HS-27A (cell line): ENCODE data around the gene ZFTA.
"Not testable (repeated sequence)": the region's sequence is repeated elsewhere in the genome, so short reads cannot be mapped to it uniquely, and the experiment has no call there.

ENCODE experiments used
- DNase-seq: peaks from one replicate; pipeline ENCODE4 v3.0.0-alpha.2; 2012; ENCODE audit warnings: low read depth, missing footprints

ZFTA gene

DNA sequence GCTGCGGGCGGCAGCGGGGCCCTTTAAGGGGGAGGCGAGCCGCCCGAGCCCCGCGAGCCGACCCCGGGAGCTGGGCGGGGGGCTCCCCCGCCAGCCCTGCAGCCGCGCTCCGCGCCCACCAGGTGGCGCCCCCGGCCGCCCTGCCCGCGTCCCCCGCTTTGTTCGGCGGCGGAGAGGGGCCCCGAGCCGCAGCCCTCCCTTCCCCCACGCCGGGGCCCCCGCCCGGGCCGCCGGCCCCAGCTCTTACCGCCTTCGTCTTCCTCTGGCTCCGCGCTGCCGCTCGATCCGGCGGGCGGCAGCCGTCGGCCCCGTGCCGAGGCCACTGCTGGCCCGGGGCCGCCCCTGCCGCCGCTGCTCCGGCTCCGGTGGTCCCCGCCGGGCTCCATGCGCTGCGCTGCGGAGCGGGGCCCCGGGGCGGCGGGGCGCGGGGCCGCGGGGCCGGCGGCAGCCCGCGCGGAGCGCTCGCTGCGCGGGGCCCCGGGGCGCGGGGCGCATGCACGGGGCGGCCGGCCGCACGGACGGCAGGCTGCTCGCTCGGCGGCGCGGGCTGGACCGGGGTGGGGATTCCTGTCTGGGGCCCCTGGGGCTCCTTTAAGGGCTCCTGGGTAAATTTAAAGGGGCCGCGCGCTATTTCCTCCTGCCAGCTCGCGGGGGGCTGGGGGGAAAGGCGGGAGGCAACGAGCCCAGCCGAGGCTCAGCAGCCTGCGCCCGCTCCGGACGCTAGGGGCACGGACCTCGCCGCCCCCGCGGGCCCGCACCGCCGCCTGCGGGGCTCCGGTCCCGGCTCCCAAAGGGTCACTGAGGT lies at the start of gene ZFTA:
Gene ZFTA (minus strand): TSS at position 539 of the 805 bp plus-strand sequence. CDS start 153 bp downstream, at position 386.
- peak; percentile 35 for DNase-seq

DNA sequence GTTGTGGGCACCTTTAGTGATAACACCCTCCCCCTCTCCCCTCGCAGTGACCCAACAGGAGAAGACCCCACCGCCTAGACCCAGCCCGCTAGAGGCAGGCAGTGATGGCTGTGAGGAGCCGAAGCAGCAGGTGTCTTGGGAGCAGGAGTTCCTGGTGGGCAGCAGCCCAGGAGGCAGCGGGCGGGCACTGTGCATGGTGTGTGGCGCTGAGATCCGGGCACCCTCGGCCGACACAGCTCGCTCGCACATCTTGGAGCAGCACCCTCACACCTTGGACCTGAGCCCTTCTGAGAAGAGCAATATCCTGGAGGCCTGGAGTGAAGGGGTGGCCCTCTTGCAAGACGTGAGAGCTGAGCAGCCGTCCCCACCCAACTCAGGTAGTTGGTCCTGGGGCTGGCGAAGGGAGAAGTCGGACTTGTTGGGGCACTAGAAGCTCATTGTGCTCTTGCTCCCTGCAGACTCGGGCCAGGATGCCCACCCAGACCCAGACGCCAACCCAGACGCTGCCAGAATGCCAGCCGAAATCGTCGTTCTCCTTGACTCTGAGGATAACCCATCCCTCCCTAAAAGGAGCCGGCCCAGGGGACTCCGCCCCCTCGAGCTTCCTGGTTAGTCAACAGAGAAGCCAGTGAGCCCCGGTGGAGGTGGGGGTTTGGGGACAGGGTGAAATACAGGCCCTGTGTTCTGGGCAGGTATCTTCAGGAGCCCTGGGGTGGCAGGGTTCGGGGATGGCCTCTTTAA lies 49.4 kb upstream of the ZFTA start:
- no peak for DNase-seq

DNA sequence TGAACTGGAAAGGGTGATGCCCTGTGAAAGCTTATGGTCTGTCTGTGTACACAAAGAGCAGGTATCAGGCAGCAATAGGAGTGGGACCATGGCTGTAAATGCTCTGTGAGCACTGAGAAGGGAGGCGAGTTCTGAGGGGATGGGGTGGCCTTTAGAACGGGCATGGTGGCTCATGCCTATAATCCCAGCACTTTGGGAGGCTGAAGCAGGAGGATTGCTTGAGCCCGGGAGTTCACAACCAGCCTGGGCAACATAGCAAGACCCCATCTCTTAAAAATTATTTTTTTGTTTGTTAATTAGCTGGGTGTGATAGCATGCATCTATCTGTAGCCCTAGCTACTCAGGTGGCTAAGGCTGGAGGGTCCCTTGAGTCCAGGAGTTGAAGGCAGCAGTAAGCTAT lies 48.2 kb upstream of the ZFTA start:
- no peak for DNase-seq

DNA sequence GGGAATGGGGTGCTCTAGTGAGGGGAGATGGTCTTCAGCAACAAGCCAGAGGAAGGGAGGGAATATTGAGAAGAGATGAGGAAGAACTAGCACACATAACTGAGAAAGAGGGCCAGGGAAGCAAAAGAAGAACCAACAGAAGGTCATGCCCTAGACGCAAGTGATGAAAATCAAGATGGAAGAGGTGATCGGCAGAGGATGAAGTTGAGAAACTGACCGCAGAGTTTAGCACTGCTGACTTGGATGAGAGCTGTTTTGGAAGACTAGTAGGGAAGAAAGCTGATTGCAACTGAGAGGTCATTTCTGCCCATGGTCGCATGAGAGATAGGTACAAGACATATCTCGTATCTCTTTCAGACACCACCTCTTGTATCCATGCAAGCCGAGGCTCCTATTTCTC lies 47.6 kb upstream of the ZFTA start:
- DNase-seq: no peak

DNA sequence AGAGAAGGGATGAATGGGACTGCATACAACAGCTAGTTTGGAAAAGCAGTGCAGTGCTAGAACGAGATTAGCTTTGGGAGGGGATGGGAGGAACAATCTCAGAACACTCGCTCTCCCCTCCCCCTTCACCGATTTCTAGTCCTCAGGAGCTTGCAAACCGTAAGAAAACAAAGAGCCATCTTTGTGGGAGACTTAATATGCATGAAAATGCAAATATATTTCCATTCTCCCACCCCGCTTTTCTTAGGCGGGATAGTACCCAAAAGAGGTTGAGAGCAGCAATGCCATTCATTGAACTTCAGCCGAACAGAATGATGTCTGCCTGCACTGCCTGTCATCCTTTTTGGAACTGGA lies 45.8 kb upstream of the ZFTA start:
- DNase-seq: no peak

DNA sequence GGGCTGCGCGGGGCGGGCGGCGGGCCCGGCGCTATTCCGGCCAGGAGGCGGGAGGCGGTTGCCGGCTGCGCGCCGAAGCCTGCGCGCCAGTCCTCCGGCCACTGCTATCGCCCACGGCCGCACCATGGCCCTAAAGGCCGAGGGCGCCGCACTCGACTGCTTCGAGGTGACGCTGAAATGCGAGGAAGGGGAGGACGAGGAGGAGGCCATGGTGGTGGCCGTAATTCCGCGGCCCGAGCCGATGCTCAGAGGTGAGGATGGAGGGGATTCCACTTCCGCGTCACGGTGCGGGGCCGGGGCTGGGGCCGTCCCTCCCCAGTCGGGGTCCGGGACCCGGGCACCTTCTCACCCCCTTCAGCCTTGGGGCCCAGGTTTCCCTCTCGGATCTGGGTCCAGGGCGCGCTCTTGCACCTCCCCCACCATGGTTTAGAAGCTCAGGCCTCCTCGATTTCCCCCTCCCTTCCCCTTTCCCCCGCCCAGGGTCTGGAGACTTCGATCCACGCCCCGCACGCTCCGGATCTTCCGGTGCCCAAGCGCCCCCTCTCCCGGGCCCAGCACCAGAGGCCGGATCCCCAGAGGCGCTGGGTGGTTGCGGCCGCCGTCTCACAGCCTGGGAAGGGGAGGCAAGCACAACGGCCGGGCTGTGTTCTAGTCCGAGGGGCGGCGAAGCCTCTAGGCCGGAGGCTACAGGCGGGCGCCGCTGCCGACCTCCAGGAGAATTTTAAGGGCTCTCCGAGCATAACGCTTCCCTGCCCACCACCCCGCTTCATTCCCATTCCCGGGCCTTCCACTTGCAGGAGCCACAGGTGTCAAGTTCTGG lies 45.2 kb upstream of the ZFTA start:
- peak; percentile 15 for DNase-seq

DNA sequence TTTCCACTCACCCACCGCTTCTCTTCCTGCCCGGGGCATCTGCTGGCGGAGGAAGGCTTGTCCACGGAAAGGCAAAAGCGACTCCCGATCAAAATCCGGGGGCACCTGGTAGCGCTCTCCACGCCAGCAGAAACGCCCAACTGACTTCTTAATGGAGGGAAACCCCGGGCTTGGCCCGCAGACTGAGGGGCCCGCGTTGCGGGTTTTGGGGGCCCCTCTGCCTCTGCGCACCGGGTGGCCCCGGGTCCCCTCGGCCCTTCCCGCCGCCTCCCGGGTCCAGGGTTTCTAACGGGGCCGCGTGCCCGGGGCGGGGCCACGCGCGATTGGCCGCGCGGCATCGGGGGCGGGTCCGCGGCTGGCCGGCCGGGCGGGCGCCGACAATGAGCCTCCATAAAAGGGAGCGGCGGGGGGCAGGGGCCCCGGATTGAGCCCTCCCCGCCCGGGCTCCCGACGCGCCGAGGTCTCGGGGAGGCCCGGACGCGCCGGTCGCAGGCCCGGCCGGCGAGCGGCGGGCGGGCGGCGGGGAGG lies 44.5 kb upstream of the ZFTA start, which contains the start of gene SPINDOC:
Gene SPINDOC (plus strand): TSS at position 422 of the 528 bp plus-strand sequence. CDS start 231 bp downstream, outside the sequence.
- peak; percentile 46 for DNase-seq

DNA sequence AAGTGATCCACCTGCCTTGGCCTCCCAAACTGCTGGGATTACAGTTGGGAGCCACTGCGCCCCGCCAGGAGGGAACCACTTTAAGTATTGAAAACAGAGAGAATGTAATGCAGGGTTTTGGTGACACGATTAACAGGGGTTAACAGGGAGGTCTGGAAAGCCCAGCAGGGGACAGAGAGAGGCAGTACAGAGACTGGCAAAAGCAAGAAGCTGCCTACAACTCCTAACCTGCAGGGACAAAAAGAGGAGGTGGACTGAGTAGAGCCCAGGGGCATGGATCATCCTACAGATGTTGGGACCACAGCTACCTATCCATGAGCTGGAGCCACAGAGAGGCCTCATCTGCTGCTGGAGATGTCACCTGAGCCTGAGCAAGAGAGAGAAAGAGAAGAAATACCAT lies 42.9 kb upstream of the ZFTA start:
- DNase-seq: no peak

DNA sequence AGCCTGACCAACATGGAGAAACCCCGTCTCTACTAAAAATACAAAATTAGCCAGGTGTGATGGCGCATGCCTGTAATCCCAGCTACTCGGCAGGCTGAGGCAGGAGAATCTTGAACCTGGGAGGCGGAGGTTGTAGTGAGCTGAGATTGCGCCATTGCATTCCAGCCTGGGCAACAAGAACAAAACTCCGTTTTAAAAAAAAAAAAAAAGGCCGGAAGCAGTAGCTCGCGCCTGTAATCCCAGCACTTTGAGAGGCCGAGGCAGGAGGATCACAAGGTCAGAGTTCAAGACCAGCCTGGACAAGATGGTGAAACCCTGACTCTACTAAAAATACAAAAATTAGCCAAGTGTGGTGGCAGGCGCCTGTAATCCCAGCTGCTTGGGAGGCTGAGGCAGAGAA lies 41.8 kb upstream of the ZFTA start:
- DNase-seq: not testable (repeated sequence)

DNA sequence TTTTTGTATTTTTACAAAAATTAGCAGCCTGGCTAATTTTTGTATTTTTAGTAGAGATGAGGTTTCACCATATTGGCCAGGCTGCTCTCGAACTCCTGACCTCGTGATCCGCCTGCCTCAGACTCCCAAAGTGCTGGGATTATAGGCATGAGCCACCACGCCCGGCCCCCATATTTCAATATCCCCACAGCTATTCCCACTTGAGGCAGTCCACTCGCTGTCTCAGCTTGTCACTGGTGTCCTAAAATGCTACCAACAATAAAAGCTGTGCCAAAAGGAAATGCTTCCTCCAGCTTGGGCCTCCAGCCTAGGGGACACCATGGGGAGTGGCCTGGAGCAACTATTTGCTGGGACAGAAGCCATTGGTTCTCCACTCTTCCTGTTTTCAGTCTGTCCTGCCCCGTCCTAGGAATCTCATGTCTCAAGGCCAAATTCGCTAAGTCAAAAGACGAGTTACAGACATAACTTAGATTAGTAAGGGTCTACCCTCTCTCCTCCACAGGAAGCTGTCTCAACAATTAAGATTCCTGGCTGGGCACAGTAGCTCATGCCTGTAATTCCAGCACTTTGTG lies 37.4 kb upstream of the ZFTA start:
- DNase-seq: no peak

DNA sequence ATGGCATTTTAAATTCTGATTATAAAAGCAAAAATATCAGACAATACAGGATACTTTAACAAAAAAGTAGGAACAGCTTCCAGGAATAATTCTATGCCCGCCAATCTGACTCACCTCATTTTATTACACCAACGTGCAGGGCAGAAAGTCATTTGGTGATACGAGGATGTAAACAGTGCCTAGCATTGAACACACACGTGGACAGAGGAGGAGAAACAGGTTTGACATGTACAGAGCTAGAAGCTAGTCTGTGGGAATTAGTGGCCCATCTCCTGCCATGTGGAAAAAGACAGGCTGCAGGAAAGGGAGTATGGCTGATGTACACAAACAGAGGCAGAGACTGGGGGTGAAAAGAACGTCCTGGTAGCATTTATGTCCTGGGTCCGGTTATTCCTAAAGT lies 35.7 kb upstream of the ZFTA start:
- no peak for DNase-seq

DNA sequence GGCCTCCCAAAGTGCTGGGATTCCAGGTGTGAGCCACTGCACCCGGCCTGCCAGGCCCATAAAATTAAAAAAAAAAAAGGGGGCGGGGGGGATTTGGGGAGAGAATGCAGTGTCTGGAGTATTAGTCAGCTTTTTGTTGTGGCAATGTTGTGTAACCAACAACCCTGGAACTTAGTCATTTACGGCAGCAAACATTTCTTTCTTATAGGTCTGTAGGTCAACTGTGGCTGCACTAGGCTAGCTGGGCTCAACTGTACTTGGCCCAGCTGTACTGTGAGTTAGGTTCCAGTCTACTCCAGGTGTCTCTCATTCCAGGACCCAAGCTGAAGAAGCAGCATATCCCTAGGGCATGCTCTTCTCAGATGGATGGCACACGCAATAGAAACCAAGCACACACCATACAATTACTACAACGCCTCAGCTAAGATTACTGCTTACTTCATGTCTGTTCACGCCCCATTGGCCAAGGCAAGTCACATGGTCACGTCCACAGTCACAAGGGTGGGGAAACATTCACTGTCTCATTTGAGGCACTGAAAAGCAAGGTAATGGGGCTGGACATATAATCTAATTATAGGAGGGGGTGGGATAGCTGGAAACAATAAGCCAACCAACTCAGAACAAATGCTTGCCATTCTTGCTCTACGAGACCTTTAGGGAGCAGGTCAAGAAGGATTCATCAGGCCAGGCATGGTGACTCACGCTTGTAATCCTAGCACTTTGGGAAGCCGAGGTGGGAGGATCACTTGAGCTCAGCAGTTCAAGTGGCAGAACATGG lies 34.3 kb upstream of the ZFTA start:
- peak; percentile 31 for DNase-seq

DNA sequence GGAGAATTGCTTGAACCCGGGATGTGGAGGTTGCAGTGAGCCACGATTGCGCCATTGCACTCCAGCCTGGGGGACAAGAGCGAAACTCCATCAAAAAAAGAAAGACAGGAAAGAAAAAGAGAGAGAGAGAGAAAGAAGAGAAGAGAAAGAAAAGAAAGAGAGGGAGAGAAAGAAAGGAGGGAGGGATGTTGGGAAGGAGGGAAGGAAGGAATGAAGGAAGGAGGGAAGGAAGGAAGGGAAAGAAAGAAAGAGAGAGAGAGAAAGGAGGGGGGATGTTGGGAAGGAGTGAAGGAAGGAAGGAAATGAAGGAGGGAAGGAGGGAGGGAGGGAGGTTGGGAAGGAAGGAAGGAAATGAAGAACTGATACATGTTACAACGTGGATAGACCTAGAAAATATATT lies 32.3 kb upstream of the ZFTA start:
- DNase-seq: no peak

DNA sequence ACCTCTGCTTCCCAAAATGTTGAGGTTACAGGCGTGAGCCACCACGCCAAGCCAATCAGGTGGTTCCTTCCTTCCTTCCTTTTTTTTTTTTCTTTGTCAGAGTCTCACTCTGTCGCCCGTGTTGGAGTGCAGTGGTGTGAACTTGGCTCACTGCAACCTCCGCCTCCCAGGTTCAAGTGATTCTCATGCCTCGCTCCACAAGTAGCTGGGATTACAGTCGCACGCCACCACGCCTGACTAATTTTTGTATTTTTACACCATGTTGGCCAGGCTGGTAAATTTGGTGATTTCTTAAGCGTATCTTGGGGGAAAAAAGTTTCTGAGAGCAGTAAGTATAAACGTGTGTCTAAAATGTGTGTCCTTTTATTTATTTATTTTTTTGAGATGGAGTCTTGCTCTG lies 26.5 kb upstream of the ZFTA start:
- no peak for DNase-seq

DNA sequence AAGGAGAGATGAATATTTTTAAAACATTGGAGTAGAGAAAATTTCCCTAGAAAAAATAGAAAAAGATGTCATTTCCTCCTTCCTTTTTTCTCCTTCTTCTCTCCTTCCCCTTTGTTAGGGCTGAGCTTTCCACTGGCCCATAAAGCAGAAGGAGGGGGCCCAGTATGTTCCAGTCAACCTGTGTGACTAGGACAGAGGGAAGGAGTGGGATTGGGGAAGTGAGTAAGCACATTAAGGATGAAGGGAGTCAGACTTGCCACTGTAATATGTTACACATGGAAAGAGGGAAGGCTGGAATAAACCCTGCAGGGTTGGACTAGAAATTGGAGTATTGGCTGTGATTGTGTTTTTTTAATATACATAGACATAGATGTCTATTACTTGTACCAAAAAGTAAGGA lies 24.6 kb upstream of the ZFTA start:
- no peak for DNase-seq

DNA sequence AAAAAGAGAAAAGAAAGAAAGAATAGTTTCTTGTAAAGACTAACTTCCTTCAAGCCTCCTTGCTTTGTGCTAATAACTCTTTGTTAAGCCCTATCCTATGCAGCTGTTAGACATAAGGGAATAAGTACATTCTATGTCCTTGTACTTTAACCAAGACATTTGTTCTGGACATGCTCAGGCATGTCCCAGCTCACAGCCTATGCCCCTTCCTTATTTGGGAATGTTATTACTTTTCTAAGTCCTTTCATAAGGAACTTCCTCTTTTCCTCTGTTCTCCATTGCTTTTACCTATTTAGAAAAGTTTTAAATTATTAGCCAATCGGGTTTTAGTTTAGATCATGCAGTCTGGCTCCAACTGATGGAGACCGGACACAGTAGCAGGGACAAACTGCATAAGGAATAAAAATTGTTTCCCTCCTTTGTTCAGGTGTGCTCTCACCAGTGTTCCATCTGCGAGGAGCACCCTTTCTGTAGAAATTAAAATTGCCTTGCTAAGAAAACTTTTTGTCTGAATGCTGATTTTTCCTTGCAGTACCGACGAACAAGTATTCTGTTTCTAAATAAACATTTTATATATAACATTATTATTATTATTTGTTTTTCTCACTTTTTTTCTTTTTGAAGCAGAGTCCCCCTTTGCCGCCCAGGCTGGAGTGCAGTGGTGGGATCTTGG lies 23.1 kb upstream of the ZFTA start:
- no peak for DNase-seq

DNA sequence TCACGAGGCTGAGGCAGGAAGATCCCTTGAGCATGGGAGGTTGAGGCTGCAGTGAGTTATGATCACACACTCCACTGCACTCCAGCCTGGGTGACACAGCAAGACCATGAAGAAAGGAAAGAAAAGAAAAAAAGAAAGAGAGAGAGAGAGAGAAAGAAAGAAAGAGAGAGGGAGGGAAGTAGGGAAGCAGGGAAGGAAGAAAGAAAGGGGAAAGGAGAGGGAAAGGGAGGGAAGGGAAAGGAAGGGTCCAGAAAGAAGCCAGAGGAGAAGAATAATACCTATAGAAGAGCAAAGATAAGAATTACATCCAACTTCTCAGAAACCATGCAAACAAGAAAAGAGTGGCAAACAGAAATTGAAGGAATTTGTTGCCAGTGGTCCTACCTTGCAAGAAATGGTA lies 17.2 kb upstream of the ZFTA start:
- no peak for DNase-seq

DNA sequence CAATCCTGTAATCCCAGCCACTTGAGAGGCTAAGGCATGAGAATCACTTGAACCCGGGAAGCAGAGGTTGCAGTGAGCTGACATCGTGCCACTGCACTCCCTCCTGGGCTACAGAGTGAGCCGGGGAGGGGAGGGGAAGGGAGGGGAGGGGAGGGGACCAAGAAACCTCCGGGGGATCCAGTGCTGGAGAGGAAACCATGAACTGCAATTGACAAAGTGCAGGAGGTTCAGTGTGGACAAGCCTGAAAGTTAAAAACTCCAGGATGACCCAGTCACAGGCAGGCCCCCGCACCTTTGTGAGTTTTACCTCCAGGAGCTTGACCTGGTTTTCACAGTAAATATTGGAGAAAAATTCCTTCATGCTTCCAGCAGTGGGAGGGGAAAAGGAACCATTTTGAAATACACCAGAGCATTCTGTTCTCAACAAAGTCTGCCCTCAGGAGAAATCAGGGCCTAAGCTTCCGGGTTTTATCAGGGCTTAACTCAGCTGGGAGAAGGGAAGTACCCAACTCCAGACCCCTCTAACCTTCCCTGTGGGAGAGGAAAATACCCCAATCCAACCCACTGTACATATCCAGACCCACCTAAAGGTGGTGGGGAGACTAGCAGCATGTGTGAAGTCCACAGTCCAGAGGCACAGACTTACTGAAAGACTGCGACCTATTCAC lies 15.5 kb upstream of the ZFTA start:
- DNase-seq: no peak

DNA sequence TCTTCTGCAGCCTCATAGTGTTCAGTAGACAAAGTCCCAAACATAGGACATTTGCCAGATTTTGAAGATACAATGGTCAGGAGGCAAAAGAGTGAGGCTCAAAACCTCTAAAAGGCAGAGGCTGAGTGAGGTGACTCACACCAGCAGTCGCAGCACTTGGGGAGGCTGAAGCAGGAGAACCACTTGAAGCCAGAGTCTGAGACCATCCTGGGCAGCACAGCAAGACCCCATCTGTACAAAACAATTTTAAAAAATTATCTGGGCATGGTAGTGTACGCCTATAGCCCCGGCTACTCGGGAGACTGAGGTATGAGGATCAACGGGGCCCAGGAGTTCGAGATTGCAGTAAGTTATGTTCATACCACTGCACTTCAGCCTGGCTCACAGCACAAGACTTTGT lies 14.2 kb upstream of the ZFTA start:
- no peak for DNase-seq

DNA sequence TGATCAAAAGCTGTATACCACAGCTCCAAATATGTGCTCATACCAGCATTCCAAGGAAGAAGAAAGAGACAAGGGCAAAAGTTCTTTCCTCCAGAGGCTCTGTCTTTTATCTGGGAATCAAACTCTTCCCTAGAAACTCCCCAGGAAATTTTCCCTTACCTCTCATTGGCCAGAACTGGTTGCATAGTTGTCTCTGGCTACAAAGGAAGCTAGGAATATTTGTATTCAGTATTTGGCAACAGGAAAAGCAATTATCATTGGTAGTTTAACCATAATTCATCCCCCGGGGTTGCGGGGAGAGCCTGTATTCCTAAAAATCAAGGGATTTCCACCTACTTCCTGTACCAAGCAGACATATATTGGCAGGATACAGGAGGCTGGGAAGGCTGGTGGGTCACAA lies 10.5 kb upstream of the ZFTA start:
- DNase-seq: no peak
